ENCODE measurements around the gene NPR3.

NPR3 gene, protein sequence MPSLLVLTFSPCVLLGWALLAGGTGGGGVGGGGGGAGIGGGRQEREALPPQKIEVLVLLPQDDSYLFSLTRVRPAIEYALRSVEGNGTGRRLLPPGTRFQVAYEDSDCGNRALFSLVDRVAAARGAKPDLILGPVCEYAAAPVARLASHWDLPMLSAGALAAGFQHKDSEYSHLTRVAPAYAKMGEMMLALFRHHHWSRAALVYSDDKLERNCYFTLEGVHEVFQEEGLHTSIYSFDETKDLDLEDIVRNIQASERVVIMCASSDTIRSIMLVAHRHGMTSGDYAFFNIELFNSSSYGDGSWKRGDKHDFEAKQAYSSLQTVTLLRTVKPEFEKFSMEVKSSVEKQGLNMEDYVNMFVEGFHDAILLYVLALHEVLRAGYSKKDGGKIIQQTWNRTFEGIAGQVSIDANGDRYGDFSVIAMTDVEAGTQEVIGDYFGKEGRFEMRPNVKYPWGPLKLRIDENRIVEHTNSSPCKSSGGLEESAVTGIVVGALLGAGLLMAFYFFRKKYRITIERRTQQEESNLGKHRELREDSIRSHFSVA

DNA sequence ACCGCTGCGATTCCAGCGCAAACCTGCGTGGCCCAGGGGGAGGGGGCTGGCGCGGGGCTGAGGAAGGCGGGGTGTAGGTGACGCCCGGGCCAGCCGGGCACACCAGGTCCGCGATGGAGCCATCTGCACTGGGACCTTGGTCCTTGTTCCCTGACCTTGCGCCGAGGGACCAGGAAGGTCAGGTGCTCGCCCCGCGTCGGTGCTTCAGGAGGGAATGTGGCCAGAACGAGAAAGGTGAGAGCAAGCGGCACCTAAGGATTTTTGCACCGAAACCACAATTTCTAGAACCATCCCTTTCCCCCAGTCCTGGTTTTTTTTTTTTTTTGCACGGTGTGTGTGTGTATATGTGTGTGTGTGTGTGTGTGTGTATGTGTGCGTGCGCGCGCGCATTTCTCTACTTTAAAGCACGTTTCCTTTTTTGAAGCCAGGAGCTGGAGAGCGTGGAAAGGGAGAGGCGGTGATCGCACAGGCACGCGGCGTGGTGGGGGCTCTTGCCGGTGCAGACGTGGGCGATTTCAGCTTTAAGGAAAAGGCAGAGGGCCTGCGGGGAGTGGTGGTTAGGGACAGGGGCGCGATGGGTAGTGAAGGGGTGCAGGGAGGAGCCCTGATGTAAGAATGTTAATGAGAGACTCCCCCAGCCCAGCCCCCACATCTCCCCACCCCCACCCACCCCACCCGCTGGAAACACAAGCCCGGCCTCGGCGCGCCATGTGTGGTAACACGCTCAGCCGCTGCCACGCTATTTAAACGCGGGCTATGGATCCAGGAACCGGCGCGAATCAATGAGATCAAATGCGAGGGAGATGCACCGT lies at the start of gene NPR3:
Gene NPR3, plus strand, starts transcription at position 772 of the 812 bp plus-strand sequence. CDS start 456 bp downstream, outside the sequence.
- no peaks in the 10 kb centered on the region for H3K9me3 ChIP-seq (ENCODE audit: low read length)
- no peak within 1 kb of the TSS for H3K4me3 ChIP-seq (ENCODE audit: low read depth, low read length, poor library complexity, severe bottlenecking)
- no peak within 1 kb of the TSS for H3K9ac ChIP-seq (ENCODE audit: low read length)
- no peak within 1 kb of the TSS for H3K27ac ChIP-seq (ENCODE audit: low read depth, low read length, poor library complexity, severe bottlenecking)
- no peaks in the 10 kb centered on the region for H3K79me2 ChIP-seq (ENCODE audit: insufficient read depth, low read length)
- no peak for TF ChIP-seq EZH2 (IDR thresholded peaks at IDR 0.05; ENCODE audit: borderline replicate concordance, low read length)
- TF ChIP-seq, protein P1, sequence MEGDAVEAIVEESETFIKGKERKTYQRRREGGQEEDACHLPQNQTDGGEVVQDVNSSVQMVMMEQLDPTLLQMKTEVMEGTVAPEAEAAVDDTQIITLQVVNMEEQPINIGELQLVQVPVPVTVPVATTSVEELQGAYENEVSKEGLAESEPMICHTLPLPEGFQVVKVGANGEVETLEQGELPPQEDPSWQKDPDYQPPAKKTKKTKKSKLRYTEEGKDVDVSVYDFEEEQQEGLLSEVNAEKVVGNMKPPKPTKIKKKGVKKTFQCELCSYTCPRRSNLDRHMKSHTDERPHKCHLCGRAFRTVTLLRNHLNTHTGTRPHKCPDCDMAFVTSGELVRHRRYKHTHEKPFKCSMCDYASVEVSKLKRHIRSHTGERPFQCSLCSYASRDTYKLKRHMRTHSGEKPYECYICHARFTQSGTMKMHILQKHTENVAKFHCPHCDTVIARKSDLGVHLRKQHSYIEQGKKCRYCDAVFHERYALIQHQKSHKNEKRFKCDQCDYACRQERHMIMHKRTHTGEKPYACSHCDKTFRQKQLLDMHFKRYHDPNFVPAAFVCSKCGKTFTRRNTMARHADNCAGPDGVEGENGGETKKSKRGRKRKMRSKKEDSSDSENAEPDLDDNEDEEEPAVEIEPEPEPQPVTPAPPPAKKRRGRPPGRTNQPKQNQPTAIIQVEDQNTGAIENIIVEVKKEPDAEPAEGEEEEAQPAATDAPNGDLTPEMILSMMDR (IDR thresholded peaks at IDR 0.05; ENCODE audit: low read length) = no peak
- H3K4me1 ChIP-seq (ENCODE audit: insufficient read depth, low read length, severe bottlenecking) = no peaks in the 10 kb centered on the region
- no peaks in the 10 kb centered on the region for H3K9me2 ChIP-seq (ENCODE audit: low read depth, low read length)
- H3K27me3 ChIP-seq (ENCODE audit: insufficient read depth, low read length) = no peaks in the 10 kb centered on the region
- H3F3A ChIP-seq (ENCODE audit: insufficient read depth, low read length) = no peaks in the 10 kb centered on the region
- H3K36me3 ChIP-seq (ENCODE audit: insufficient read depth, low read length) = no peaks in the 10 kb centered on the region
- H2AFZ ChIP-seq (ENCODE audit: low read length) = no peak within 1 kb of the TSS
- H4K20me1 ChIP-seq (ENCODE audit: insufficient read depth, low read length) = no peaks in the 10 kb centered on the region
- no peak within 1 kb of the TSS for H3K4me2 ChIP-seq (ENCODE audit: low read length)

DNA sequence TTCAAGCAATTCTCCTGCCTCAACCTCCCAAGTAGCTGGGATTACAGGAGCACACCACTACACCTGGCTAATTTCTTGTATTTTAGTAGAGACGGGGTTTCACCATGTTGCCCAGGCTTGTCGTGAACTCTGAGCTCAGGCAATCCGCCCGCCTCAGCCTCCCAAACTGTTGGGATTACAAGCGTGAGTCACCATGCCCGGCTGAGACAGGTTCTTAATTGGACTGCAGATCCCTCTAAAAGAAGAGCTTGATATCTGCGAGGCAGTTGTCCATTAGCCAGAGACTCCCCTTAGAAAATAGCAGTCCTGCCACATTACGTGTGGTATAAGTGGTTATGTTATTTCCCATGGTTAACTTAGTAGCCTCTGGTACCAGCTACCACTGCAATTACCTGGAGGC lies 46.6 kb upstream of the NPR3 start:
- Histone ChIP-seq H3K79me2 (ENCODE audit: insufficient read depth, low read length) (no peaks in the 10 kb centered on the region), H3K27ac (ENCODE audit: low read depth, low read length, poor library complexity, severe bottlenecking) (no peak overlapping the region), H3K36me3 (ENCODE audit: insufficient read depth, low read length) (no peaks in the 10 kb centered on the region), H3K9ac (ENCODE audit: low read length) (no peak overlapping the region), H3K9me3 (ENCODE audit: low read length) (no peaks in the 10 kb centered on the region), H4K20me1 (ENCODE audit: insufficient read depth, low read length) (no peaks in the 10 kb centered on the region), H2AFZ (ENCODE audit: low read length) (no peak overlapping the region), H3F3A (ENCODE audit: insufficient read depth, low read length) (no peaks in the 10 kb centered on the region), H3K27me3 (ENCODE audit: insufficient read depth, low read length) (no peaks in the 10 kb centered on the region), H3K4me1 (ENCODE audit: insufficient read depth, low read length, severe bottlenecking) (no peaks in the 10 kb centered on the region), H3K9me2 (ENCODE audit: low read depth, low read length) (no peaks in the 10 kb centered on the region), H3K4me2 (ENCODE audit: low read length) (no peak overlapping the region), H3K4me3 (ENCODE audit: low read depth, low read length, poor library complexity, severe bottlenecking) (no peak overlapping the region)
- TF ChIP-seq EZH2 (IDR thresholded peaks at IDR 0.05; ENCODE audit: borderline replicate concordance, low read length) = no peak

DNA sequence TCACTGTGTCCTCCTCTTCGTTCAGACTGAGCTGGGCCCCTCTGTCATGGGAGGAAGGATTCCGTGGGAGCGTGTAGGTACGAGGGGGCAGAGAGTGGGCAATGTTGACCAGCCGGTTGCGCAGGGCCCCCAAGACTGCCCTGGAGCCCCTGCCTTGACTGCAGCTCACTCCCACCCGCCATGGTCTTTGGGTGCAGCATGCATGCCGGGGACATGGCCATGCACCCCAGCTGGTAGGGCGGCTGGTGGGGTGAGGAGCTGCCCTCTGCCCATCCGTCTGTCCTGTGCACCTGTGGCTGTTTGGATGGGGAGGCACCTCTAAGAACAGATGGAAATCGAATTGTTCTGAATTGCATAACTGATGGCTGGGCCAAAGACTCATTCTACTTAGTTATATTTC lies 42.6 kb upstream of the NPR3 start:
- no peaks in the 10 kb centered on the region for H3K4me1 ChIP-seq (ENCODE audit: insufficient read depth, low read length, severe bottlenecking)
- no peaks in the 10 kb centered on the region for H3K9me3 ChIP-seq (ENCODE audit: low read length)
- H4K20me1 ChIP-seq (ENCODE audit: insufficient read depth, low read length) = no peaks in the 10 kb centered on the region
- no peak overlapping the region for H3K4me2 ChIP-seq (ENCODE audit: low read length)
- no peaks in the 10 kb centered on the region for H3K36me3 ChIP-seq (ENCODE audit: insufficient read depth, low read length)
- no peaks in the 10 kb centered on the region for H3K9me2 ChIP-seq (ENCODE audit: low read depth, low read length)
- no peaks in the 10 kb centered on the region for H3F3A ChIP-seq (ENCODE audit: insufficient read depth, low read length)
- H3K4me3 ChIP-seq (ENCODE audit: low read depth, low read length, poor library complexity, severe bottlenecking) = no peak overlapping the region
- TF ChIP-seq EZH2 (IDR thresholded peaks at IDR 0.05; ENCODE audit: borderline replicate concordance, low read length) = no peak
- TF ChIP-seq, protein P1 (IDR thresholded peaks at IDR 0.05; ENCODE audit: low read length) = no peak
- no peaks in the 10 kb centered on the region for H3K79me2 ChIP-seq (ENCODE audit: insufficient read depth, low read length)
- H2AFZ ChIP-seq (ENCODE audit: low read length) = no peak overlapping the region
- H3K27ac ChIP-seq (ENCODE audit: low read depth, low read length, poor library complexity, severe bottlenecking) = no peak overlapping the region
- H3K9ac ChIP-seq (ENCODE audit: low read length) = no peak overlapping the region
- no peaks in the 10 kb centered on the region for H3K27me3 ChIP-seq (ENCODE audit: insufficient read depth, low read length)

All from OCI-LY1 (cell line).